Inflammatory macrophage treated with lipopolysaccharide for 4 hours (primary cell): ENCODE data around the gene FAM13A.

Experiments used
- DNase-seq: peaks from one replicate; pipeline ENCODE4 v3.0.0-alpha.2; 2020

Gene FAM13A

DNA sequence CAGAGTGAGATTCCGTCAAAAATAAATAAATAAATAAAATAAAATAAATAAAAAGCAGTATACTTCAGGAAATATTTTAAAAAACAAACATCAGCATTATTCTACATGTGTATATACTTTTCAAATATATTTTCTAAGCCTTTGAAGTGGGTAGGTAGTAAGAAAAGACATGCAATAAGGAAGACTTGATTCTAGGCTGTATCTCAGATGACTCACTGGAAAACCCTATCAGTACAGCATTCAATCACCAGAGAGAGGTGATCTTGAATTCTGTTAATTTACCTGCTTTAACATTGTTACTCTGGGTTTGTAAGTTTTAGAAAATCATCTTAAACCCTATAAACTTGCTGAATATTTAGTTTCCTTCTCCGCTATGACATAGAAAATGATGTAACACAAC lies 252.8 kb downstream of the FAM13A start:
- no peak for DNase-seq

DNA sequence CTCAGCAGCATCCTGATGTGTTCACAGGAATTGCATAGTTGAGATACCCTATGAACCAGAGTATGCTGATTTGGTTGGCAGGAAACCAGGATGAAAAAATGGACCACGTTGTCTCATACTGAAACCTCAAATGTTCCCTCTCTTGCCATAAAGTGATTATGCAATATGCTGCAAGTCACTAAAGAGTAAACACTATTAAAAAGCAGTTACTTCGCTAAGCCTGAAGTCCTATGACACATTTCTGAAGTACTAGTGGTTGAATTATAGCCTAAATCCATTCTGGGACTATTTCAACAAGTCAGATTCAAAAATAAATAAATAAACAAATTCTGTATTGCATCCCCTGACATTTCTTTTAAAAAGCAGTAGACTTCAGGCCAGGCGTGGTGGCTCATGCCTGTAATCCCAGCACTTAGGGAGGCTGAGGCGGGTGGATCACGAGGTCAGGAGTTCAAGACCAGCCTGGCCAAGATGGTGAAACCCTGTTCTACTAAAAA lies 253.3 kb downstream of the FAM13A start:
- DNase-seq: peak; percentile 90

DNA sequence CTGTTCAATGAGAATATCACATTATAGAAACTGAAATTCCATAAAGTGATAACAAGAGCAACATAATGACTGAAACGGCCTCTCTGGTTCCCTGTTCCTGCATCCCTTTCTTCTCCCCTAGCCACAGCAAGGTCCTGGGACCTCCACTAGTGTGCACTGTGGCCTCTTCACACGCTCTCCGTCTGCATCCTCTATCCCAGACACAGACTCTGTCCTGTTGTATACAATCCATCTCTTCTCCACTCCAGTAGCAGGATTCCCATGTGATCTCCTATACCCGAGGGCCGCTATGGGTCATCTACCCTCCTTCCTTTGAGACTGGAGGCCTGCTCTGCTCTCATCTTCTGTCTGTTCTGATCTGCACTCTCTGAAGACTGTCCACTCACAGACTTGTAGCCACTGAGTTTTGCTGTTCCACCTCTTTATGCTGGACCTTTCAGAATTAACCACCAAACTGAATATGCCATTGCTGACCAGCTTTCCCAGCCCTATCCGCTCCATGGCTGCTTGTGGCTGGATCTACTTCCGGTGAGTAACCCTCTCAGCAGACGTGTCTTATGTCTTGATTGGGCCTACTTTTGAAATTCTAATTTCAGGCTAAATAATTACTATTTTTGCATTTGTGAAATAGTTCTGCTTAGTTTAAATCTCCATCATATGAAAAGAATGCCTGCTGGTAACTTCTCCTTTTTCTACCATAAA lies 254.2 kb downstream of the FAM13A start:
- no peak for DNase-seq

GRCh38 chr4:88802138-88802537 lies 254.8 kb downstream of the FAM13A start:
- no peak for DNase-seq

- no peak for DNase-seq
Measured at GRCh38 chr4:88799900-88800299, 257.1 kb downstream of the FAM13A start.

DNA sequence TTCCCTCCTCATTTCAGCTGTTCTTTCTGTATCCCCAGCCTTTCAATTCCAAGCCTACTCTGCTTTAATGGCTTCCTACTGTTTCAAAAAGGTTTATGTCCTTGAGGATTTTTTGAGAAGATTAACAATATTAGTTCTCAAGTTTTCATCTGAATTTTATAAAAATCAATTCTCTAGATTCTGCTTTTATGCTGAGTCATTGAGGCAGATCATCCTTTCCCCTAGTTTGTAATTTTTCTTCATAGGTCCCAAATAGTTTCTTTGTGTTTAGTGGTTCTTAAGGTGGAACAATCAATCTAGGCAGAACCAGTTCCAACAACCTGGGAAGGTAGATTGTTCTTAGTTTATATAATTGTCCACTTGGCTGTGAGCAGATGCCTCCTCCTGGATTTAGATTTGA lies 259.3 kb downstream of the FAM13A start:
- no peak for DNase-seq

GRCh38 chr4:88796545-88796944 lies 260.4 kb downstream of the FAM13A start:
- no peak for DNase-seq

GRCh38 chr4:88794952-88795351 lies 262.0 kb downstream of the FAM13A start:
- no peak for DNase-seq

DNA sequence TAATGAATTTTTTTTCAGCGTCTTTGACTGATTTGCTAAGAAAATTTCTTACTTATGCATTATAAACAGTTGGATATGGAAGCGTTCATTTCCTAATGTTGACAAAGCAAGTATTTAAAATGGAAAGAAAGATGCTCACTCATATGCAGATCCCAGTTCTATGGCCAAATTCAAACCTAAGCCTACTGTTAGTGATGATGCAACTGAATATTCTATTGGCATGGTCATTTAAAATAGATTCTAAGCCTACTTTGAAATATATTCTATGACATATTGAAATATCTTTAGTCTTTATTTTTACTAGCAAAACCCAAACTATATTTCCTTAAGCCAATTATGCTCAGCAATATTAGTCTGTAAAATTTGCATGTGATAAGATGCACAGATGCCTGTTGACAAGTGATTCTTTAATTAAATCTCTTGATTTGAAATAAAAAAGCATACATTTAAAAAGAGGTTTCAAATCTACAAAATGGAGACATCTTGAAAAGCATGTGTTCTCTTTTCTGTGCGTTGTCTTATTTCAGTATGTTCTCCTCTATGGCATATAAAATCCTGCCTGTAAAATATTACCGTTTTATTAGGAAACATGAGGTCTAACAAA lies 262.8 kb downstream of the FAM13A start:
- no peak for DNase-seq

- DNase-seq: no peak
Measured at GRCh38 chr4:88793475-88793874, 263.5 kb downstream of the FAM13A start.

GRCh38 chr4:88792821-88793220 lies 264.2 kb downstream of the FAM13A start:
- DNase-seq: no peak

DNA sequence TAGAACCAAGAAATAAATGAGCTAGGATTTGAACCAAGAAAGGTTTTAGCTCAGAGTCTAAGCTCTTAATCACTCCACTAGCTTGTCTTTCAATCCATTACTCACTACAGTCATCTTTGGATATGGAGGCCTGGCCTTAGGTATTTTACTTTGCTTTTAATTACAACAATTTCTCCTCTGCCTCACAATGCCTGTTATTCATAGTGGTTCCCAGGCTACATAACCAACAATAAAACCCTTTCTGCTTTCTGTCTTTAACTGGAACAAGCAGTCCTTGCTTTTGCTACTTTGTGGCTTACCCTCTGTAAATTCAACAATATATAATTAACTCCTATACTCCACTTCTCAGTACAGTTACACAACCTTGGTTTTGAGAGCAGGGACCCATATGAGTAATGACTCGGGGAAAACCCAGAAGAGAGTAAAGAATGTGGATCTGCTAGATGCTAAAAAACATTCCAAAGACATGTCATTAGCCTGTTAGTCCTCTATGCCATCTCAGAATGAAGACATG lies 264.7 kb downstream of the FAM13A start:
- DNase-seq: peak; percentile 76

- DNase-seq: no peak
Measured at GRCh38 chr4:88791274-88791673, 265.7 kb downstream of the FAM13A start.

DNA sequence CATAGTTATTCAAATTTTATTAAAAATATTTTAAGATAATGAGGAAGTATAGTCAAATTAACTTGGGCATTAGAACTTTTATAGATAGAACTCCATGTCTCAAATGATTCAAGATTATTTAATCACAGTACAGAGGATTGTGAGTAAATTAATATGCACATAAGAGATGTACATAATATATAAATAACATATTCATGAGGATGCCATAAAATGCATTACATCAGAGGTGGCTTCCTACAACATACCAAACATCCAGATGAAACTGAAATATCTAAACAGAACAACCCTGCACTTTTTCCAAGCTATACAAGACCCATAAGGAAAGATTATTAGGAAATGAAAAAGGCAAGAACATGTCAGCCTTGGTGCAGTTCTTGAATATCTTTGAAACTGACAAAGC lies 268.1 kb downstream of the FAM13A start:
- DNase-seq: no peak

DNA sequence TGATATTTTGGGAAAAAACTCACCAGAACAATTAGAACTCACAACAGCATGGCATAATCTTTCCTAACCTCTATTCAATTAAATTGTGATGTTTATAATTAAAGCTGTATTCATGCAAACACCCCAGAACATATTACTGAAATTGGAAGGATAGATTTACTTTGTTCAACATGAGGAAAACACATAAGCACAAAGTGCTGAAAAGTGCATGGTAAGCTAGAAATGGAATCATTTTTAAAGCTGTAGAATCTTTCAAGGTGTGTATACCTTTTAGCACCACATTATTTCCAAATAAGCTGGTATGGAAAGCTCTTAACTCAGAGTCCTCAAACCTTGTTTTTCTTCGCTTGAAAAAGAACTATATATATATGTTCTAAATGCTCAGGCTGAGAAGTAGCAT lies 268.6 kb downstream of the FAM13A start:
- DNase-seq: no peak

- DNase-seq: no peak
Measured at GRCh38 chr4:88786011-88786410, 271.0 kb downstream of the FAM13A start.

DNA sequence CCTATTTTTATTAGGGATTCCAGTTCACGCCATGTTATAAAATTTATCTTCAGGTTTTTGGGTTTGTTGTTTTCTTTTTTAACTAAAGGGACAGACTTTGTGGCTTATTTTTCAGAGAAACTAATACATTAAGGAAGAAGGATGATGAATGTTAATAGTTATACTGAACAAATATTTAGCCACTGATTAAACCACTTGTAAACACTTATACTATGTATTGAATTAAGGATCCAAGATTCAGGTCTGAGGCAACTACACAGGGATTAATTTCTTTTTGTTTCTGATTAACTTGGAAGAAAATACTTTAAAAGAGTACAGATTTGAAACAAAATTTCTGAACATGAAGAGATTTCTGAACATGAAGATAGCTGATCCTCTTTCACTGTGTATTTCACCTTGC lies 276.6 kb downstream of the FAM13A start:
- no peak for DNase-seq

GRCh38 chr4:88779431-88779830 lies 277.6 kb downstream of the FAM13A start:
- DNase-seq: no peak

DNA sequence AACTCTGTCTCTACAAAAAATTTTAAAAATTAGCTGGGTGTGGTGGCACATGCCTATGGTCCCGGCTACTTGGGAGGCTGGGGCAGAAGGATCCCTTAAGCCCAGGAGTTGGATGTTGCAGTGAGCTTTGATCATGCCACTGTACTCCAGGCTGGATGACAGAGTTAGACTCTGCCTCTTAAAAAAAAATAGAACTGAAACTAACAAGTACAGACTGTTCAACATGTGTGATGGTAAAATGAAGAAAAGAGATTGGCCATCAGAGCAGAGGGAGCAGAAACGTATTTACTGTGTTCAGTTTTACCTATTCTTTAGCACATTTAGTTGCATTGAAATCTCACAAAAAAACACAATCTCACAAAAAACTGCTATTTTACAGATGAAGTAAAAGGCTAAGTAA lies 281.5 kb downstream of the FAM13A start:
- DNase-seq: no peak

DNA sequence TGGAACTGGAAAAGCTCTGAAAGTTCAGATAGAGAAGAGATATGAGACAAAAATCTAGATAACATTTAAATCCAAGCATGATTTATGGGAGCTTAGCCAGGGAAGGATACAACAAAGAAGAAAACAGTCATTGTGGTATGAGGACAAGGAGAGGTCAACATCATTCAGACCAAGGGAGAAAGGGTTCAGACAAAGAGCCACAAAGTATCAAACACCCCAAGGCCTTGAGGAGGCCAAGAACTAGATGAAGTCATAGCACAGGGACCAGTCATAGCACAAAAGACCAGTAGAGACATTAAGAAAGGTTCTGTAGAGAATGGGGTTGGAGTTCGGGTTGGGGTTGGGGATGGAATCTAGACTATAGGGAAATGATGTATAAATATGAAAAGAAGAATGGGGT lies 282.0 kb downstream of the FAM13A start:
- DNase-seq: no peak

GRCh38 chr4:88771883-88772450 lies 285.0 kb downstream of the FAM13A start:
- DNase-seq: no peak

DNA sequence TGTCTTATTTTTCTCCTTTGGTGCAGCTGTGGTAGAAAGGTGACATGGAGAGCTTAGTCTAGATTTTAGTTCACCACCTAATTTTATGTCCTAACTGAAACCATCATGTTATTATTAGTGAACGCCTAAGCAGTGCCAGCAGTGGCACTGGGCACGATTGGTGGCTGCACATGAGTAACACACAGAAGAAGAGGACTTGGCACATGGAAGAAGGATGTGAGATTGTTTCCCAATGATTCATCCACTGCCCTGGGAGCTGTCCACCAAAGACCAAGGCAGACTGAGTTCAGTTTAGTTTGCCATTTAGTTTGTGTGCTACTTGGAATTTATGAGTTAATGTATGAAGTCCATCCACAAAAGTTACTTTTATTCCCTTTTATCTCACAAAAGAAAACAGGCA lies 291.3 kb downstream of the FAM13A start:
- no peak for DNase-seq

GRCh38 chr4:88763075-88763474 lies 293.9 kb downstream of the FAM13A start:
- no peak for DNase-seq

GRCh38 chr4:88761861-88762523 lies 295.0 kb downstream of the FAM13A start:
- no peak for DNase-seq
